Thymus (tissue), 14 donors: ENCODE data around the gene MRPL53. TPM values are rescaled to one million over a fixed set of nuclear protein-coding genes. Genes with fewer than 3 reads are reported as not detected.
A peak's percentile ranks its signal among the peaks of the same experiment; 100 is the strongest.

Experiments used
- DNase-seq, 9 donors: peaks; one replicate each; pipeline ENCODE4 v3.0.0-alpha.2; 2013; ENCODE audit warnings: low spot score in 9 of 9, low read depth in 6 of 9, missing footprints in 1 of 9
- H3K27ac ChIP-seq, 2 donors: one replicate each; pipeline ENCODE4 v1.5.1; 2013; ENCODE audit warnings: control low read depth in 1 of 2, low read depth in 1 of 2, low read length in 1 of 2, mild to moderate bottlenecking in 1 of 2, moderate library complexity in 1 of 2
- H3K27me3 ChIP-seq, 2 donors: one replicate each; pipeline ENCODE4 v1.5.1; 2013; ENCODE audit warnings: low read length in 1 of 2; ENCODE audit not compliant: control insufficient read depth in 2 of 2, insufficient read depth in 1 of 2
- H3K36me3 ChIP-seq, 2 donors: one replicate each; pipeline ENCODE4 v1.5.1; 2013; ENCODE audit warnings: low read length in 1 of 2, mild to moderate bottlenecking in 1 of 2, moderate library complexity in 1 of 2; ENCODE audit not compliant: control insufficient read depth in 2 of 2, insufficient read depth in 2 of 2
- H3K4me1 ChIP-seq, 2 donors: one replicate each; pipeline ENCODE4 v1.5.1; 2013; ENCODE audit warnings: low read length in 2 of 2; ENCODE audit not compliant: control insufficient read depth in 2 of 2, insufficient read depth in 2 of 2
- H3K4me3 ChIP-seq, 2 donors: one replicate each; pipeline ENCODE4 v1.5.1; 2013; ENCODE audit warnings: low read length in 2 of 2, control low read depth in 1 of 2, mild to moderate bottlenecking in 1 of 2
- H3K9me3 ChIP-seq, 2 donors: one replicate each; pipeline ENCODE4 v1.5.1; 2013; ENCODE audit warnings: low read length in 1 of 2, mild to moderate bottlenecking in 1 of 2; ENCODE audit not compliant: control insufficient read depth in 2 of 2, insufficient read depth in 1 of 2
- WGBS: extraction: QIAGEN DNeasy Blood & Tissue Kit; methylation state at CpG from one replicate; pipeline ENCODE4 v1.1.7; 2013; 5-methylcytosine and 5-hydroxymethylcytosine counted together
- long read RNA-seq, 10 donors: transcript quantifications; one replicate each; lab custom pipeline, GENCODE V29; 2026
- polyA plus RNA-seq: library from polyadenylated mRNA; stranded (reverse); fragments of 200-250 nt; gene quantifications from one replicate; pipeline ENCODE4 v1.2.3, GENCODE V29; 2013
- total RNA-seq: library from RNA; stranded (reverse); fragments of 120-200 nt; gene quantifications from one replicate; pipeline ENCODE4 v1.2.4, GENCODE V29; 2013
- donor health status: healthy.

MRPL53 gene
- total RNA-seq (101 TPM), polyA plus RNA-seq (67.7 TPM)
- long read RNA-seq, donor 1, transcript MRPL53-201 (3 exons, 1,162 nt) = major isoform, 10 of 11 reads
- long read RNA-seq, donor 1, partial matches to known transcripts = 0 of 11 reads
- long read RNA-seq, donor 1, other reads (novel, unspliced or antisense) = 0 of 11 reads
- long read RNA-seq, donor 2, transcript MRPL53-201 (3 exons, 1,162 nt) = major isoform, 95 of 105 reads
- long read RNA-seq, donor 2, partial matches to known transcripts = 5 of 105 reads
- long read RNA-seq, donor 2, other reads (novel, unspliced or antisense) = 0 of 105 reads
- long read RNA-seq, donor 3, transcript MRPL53-201 (3 exons, 1,162 nt) = major isoform, 79 of 88 reads
- long read RNA-seq, donor 3, partial matches to known transcripts = 0 of 88 reads
- long read RNA-seq, donor 3, other reads (novel, unspliced or antisense) = 0 of 88 reads
- long read RNA-seq, donor 4, transcript MRPL53-202 (2 exons, 386 nt) = minor isoform, 5 of 62 reads
- long read RNA-seq, donor 4, transcript MRPL53-201 (3 exons, 1,162 nt) = major isoform, 51 of 62 reads
- long read RNA-seq, donor 4, partial matches to known transcripts = 0 of 62 reads
- long read RNA-seq, donor 4, other reads (novel, unspliced or antisense) = 0 of 62 reads
- long read RNA-seq, donor 5, transcript MRPL53-201 (3 exons, 1,162 nt) = major isoform, 124 of 130 reads
- long read RNA-seq, donor 5, partial matches to known transcripts = 0 of 130 reads
- long read RNA-seq, donor 5, other reads (novel, unspliced or antisense) = 0 of 130 reads
- long read RNA-seq, donor 6, transcript MRPL53-201 (3 exons, 1,162 nt) = major isoform, 48 of 52 reads
- long read RNA-seq, donor 6, partial matches to known transcripts = 0 of 52 reads
- long read RNA-seq, donor 6, other reads (novel, unspliced or antisense) = 0 of 52 reads
- long read RNA-seq, donor 7, transcript MRPL53-201 (3 exons, 1,162 nt) = major isoform, 64 of 73 reads
- long read RNA-seq, donor 7, partial matches to known transcripts = 0 of 73 reads
- long read RNA-seq, donor 7, other reads (novel, unspliced or antisense) = 0 of 73 reads
- long read RNA-seq, donor 8, transcript MRPL53-201 (3 exons, 1,162 nt) = major isoform, 19 of 20 reads
- long read RNA-seq, donor 8, partial matches to known transcripts = 0 of 20 reads
- long read RNA-seq, donor 8, other reads (novel, unspliced or antisense) = 0 of 20 reads
- long read RNA-seq, donor 9, transcript MRPL53-201 (3 exons, 1,162 nt) = major isoform, 31 of 37 reads
- long read RNA-seq, donor 9, partial matches to known transcripts = 0 of 37 reads
- long read RNA-seq, donor 9, other reads (novel, unspliced or antisense) = 0 of 37 reads
- long read RNA-seq, donor 10, transcript MRPL53-201 (3 exons, 1,162 nt) = major isoform, 56 of 62 reads
- long read RNA-seq, donor 10, partial matches to known transcripts = 0 of 62 reads
- long read RNA-seq, donor 10, other reads (novel, unspliced or antisense) = 0 of 62 reads

GRCh38 chr2:74472086-74472944 is at the start of gene MRPL53:
TSS of gene MRPL53 (minus strand) at chr2:74472680. CDS start at chr2:74472660, 20 bp downstream.
- peaks cover 11 to 22% of the 10 kb centered on the region in 2 donors for H3K4me1 ChIP-seq
- WGBS = under 1% methylated on average over 66 of the region's 66 CpGs
- no peaks in the 10 kb centered on the region for H3K27me3 ChIP-seq
- H3K9me3 ChIP-seq = peaks cover 0 to 2% of the 10 kb centered on the region in 2 donors
- peaks cover 22 to 35% of the 10 kb centered on the region in 2 donors for H3K36me3 ChIP-seq
- peak within 1 kb of the TSS; percentile 95 to 98 for H3K27ac ChIP-seq
- H3K4me3 ChIP-seq = peak within 1 kb of the TSS; percentile 61 to 68
- peak; percentile 89 to 98 (median 95) for DNase-seq

- no peak for DNase-seq
- H3K27me3 ChIP-seq = peaks cover 60 to 96% of the 10 kb centered on the region in 2 donors
- H3K4me3 ChIP-seq = peak overlapping the region in 1 of 2 donors; percentile 50
- no peaks in the 10 kb centered on the region for H3K36me3 ChIP-seq
- 75% methylated on average over 13 of the region's 13 CpGs for WGBS
- H3K27ac ChIP-seq = no peak overlapping the region
- H3K4me1 ChIP-seq = peaks cover 13 to 32% of the 10 kb centered on the region in 2 donors
- peaks cover 0 to 21% of the 10 kb centered on the region in 2 donors for H3K9me3 ChIP-seq
These were observed 44.2 kb upstream of the MRPL53 start for GRCh38 chr2:74516650-74517049.

GRCh38 chr2:74515981-74516633 is 43.6 kb upstream of the MRPL53 start:
- Histone ChIP-seq H3K27ac (no peak overlapping the region), H3K9me3 (peaks cover 0 to 21% of the 10 kb centered on the region in 2 donors), H3K4me1 (peaks cover 13 to 32% of the 10 kb centered on the region in 2 donors), H3K27me3 (peaks cover 65 to 96% of the 10 kb centered on the region in 2 donors), H3K36me3 (no peaks in the 10 kb centered on the region), H3K4me3 (peak overlapping the region; percentile 10 to 50)
- WGBS = 4% methylated on average over 72 of the region's 72 CpGs
- DNase-seq = peak in 5 of 9 donors; percentile 44 to 78 (median 65)

- WGBS = 5% methylated on average over 60 of the region's 60 CpGs
- peaks cover 13 to 32% of the 10 kb centered on the region in 2 donors for H3K4me1 ChIP-seq
- peaks cover 70 to 98% of the 10 kb centered on the region in 2 donors for H3K27me3 ChIP-seq
- DNase-seq = peak in 1 of 9 donors; percentile 33
- H3K4me3 ChIP-seq = peak overlapping the region; percentile 13 to 50
- peaks cover 0 to 21% of the 10 kb centered on the region in 2 donors for H3K9me3 ChIP-seq
- no peak overlapping the region for H3K27ac ChIP-seq
- no peaks in the 10 kb centered on the region for H3K36me3 ChIP-seq
These were observed 42.9 kb upstream of the MRPL53 start for GRCh38 chr2:74515271-74515980.

GRCh38 chr2:74514368-74515270 is 42.1 kb upstream of the MRPL53 start, which contains the start of gene TLX2:
TSS of gene TLX2 (plus strand) at chr2:74514450. CDS start at chr2:74514807, 357 bp downstream.
- no peaks in the 10 kb centered on the region for H3K36me3 ChIP-seq
- H3K4me1 ChIP-seq = peaks cover 13 to 32% of the 10 kb centered on the region in 2 donors
- no peak within 1 kb of the TSS for H3K27ac ChIP-seq
- peak in 1 of 9 donors; percentile 21 for DNase-seq
- H3K9me3 ChIP-seq = peaks cover 0 to 21% of the 10 kb centered on the region in 2 donors
- H3K4me3 ChIP-seq = peak within 1 kb of the TSS; percentile 13 to 50
- peaks cover 74 to 100% of the 10 kb centered on the region in 2 donors for H3K27me3 ChIP-seq
- WGBS = 2% methylated on average over 82 of the region's 82 CpGs

GRCh38 chr2:74513605-74514367 is 41.3 kb upstream of the MRPL53 start:
- DNase-seq = peak in 1 of 9 donors; percentile 37
- 3% methylated on average over 52 of the region's 52 CpGs for WGBS
- peaks cover 76 to 99% of the 10 kb centered on the region in 2 donors for H3K27me3 ChIP-seq
- peaks cover 13 to 32% of the 10 kb centered on the region in 2 donors for H3K4me1 ChIP-seq
- H3K36me3 ChIP-seq = no peaks in the 10 kb centered on the region
- H3K27ac ChIP-seq = no peak overlapping the region
- peak overlapping the region in 1 of 2 donors; percentile 3 for H3K4me3 ChIP-seq
- peaks cover 0 to 21% of the 10 kb centered on the region in 2 donors for H3K9me3 ChIP-seq
